Measurements from ENCODE around the gene NPC2. TPM values are rescaled to one million over a fixed set of nuclear protein-coding genes. Genes with fewer than 3 reads are reported as not detected.

Gene NPC2
- polyA plus RNA-seq, 1 experiment, result 267 TPM

DNA sequence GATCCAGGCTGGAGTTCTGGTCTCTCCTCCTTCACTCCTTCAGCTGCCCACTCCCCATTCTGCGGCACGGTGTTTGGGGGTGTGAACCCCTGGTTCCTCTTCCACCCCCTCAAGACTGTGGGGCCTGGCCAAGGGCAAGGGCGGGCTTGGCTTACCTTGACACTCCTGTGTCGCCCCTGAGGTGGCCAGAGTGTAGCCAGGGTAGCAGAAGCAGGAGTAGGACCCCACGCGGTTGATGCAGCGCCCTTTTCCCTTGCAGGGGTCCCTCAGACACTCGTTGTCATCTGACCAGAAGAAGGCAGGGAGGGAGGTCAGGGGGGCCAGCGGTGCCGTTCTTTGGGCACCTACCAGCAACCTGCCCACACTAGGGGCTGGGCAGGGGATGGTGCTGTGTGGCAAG is 28.7 kb upstream of the NPC2 start:
- DNase-seq (ENCODE audit: low read depth), result no peak
- ChIA-PET CTCF (no interaction called here), POLR2A (no interaction called here)
- Histone ChIP-seq H3K4me3 (ENCODE audit: low read depth, low read length) (no peak overlapping the region), H3K36me3 (ENCODE audit: control insufficient read depth, insufficient read depth, low read length) (peaks cover 4% of the 10 kb centered on the region), H3K27me3 (ENCODE audit: control insufficient read depth, insufficient read depth, low read length) (no peaks in the 10 kb centered on the region)
- TF ChIP-seq, protein P1, sequence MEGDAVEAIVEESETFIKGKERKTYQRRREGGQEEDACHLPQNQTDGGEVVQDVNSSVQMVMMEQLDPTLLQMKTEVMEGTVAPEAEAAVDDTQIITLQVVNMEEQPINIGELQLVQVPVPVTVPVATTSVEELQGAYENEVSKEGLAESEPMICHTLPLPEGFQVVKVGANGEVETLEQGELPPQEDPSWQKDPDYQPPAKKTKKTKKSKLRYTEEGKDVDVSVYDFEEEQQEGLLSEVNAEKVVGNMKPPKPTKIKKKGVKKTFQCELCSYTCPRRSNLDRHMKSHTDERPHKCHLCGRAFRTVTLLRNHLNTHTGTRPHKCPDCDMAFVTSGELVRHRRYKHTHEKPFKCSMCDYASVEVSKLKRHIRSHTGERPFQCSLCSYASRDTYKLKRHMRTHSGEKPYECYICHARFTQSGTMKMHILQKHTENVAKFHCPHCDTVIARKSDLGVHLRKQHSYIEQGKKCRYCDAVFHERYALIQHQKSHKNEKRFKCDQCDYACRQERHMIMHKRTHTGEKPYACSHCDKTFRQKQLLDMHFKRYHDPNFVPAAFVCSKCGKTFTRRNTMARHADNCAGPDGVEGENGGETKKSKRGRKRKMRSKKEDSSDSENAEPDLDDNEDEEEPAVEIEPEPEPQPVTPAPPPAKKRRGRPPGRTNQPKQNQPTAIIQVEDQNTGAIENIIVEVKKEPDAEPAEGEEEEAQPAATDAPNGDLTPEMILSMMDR (IDR thresholded peaks at IDR 0.05; ENCODE audit: insufficient read depth, low read depth, low read length), result no peak

DNA sequence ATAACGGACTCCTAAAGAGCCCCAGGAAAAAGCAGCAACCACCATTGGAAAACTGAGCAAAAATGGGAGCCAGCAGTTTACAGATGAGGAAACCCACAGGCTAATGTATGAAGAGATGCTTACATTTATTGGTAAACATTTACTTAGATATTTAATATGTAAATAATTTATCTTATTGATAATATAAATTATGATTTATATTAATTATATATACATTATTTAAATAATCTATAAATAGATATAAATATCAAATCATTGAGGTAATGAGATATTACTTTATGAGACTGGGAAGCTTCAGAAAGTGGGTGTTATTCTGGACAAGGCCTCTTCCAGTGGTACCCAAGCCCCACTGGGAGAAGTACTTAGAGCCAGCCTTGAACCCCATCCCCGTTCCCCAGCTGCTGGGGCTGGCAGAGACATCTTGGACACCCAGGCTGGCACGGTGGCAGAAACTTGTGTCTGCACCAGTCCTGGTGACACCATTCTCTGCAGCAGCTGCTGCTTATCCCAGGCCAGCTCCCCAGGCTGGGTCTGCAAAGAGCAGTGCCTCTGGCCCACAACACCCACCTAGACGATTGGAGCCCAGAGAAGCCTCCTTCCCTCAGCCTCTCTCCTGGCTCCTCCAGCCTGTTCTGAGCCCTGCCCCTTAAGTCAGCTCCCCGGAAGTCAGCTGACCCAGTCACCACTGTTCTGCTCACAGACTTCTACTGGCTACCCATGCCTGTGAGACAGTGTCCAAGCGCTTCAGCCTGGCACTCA is 26.4 kb upstream of the NPC2 start:
- Histone ChIP-seq H3K4me3 (ENCODE audit: low read depth, low read length) (no peak overlapping the region), H3K36me3 (ENCODE audit: control insufficient read depth, insufficient read depth, low read length) (peaks cover 7% of the 10 kb centered on the region), H3K27me3 (ENCODE audit: control insufficient read depth, insufficient read depth, low read length) (no peaks in the 10 kb centered on the region)
- DNase-seq (ENCODE audit: low read depth), result no peak
- CTCF ChIA-PET, result interaction anchor here (1.2 to 1.6 kb wide), 2 partner anchors 13 to 17 kb away, joined by 3 to 4 read pairs; no protein-coding TSS in a partner anchor
- TF ChIP-seq, protein P1 (IDR thresholded peaks at IDR 0.05; ENCODE audit: insufficient read depth, low read depth, low read length), result no peak
- POLR2A ChIA-PET, result no interaction called here

DNA sequence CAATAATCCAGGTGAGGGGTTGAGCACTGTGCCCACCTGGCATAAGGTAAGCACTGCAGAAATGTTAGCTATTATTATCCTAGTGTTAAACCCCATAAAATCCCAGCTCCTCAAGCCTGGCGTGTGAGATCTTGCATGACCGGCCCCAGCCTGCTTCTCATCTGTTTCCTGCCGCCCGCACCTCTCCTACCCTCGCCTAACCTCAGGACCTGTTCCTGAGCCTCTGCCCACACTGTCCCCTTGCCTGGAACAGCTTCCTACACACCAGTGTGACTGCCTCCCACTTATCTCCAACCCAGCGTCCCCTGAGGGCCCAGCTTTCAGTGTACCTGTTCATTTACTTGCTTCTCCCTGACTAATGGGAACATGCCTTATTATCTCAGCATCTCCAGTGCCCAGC is 25.1 kb upstream of the NPC2 start:
- DNase-seq (ENCODE audit: low read depth), result no peak
- CTCF ChIA-PET, result no interaction called here

DNA sequence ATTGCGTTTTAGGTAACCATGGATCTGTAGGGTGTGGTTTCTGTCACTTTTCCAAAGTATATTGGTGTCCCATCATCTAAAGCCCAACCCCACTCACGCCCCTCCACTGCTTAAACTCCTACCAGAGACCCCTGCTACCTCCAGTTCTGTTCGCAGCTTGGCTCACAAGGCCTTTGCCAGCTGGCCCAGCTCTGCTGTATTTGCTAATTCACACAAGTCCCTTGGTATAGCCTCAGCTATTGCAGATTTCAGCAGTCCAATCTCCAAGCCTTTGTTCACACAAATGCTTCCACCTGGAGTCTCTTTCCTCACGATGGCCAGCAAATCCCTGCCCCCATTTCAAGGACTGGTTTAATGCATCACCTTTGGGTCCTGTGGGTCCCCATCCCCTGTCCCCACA is 24.6 kb upstream of the NPC2 start:
- no peak for DNase-seq (ENCODE audit: low read depth)
- ChIA-PET CTCF (no interaction called here), POLR2A (no interaction called here)

More for the DNA sequence above, 25.1 kb upstream of the NPC2 start:
- TF ChIP-seq, protein P1 (IDR thresholded peaks at IDR 0.05; ENCODE audit: insufficient read depth, low read depth, low read length), result no peak
- H3K27me3 ChIP-seq (ENCODE audit: control insufficient read depth, insufficient read depth, low read length), result no peaks in the 10 kb centered on the region
- H3K36me3 ChIP-seq (ENCODE audit: control insufficient read depth, insufficient read depth, low read length), result peaks cover 7% of the 10 kb centered on the region
- POLR2A ChIA-PET, result no interaction called here
- no peak overlapping the region for H3K4me3 ChIP-seq (ENCODE audit: low read depth, low read length)

DNA sequence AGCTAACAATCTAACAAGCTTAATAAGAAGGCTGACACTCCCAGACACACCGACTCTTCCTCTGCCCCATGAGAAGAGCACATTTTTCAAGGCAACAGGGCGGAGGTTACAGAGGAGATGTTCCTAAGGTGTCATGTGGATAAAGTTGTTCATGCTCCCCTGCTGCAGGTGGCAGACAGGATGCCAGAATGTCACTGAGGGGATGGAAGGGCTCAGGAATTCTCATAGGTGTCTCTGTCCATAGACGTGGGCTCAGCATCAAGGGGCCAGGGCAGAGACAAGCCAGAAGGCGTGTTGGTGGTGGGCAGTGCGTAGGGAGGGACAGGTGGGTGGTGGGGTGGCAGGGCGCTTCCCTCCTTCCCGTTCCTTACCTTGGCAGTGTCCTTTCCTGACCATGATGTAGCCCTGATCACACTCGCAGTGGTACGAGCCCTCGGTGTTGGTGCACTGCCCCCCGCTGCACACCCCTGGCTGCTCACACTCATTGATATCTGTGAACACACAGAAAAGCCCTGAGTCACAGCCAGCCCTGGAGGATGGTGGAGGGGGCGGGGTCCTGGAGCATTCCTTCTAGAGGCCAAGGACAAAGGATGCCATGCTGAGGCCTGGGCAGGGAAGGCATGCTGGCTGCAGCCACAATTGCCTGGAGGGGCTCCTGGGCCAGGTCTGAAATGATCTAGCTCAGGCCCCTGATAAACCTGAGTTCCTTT is 23.5 kb upstream of the NPC2 start:
- no peak for DNase-seq (ENCODE audit: low read depth)
- ChIA-PET CTCF (interaction anchor here (0.8 to 4.4 kb wide), 3 partner anchors 15 to 96 kb away, joined by 3 to 16 read pairs (median 3); no protein-coding TSS in a partner anchor), POLR2A (no interaction called here)
- Histone ChIP-seq H3K27me3 (ENCODE audit: control insufficient read depth, insufficient read depth, low read length) (no peaks in the 10 kb centered on the region), H3K36me3 (ENCODE audit: control insufficient read depth, insufficient read depth, low read length) (peaks cover 5% of the 10 kb centered on the region), H3K4me3 (ENCODE audit: low read depth, low read length) (no peak overlapping the region)
- TF ChIP-seq, protein P1 (IDR thresholded peaks at IDR 0.05; ENCODE audit: insufficient read depth, low read depth, low read length), result no peak

More for the DNA sequence above, 24.6 kb upstream of the NPC2 start:
- TF ChIP-seq, protein P1 (IDR thresholded peaks at IDR 0.05; ENCODE audit: insufficient read depth, low read depth, low read length), result no peak
- Histone ChIP-seq H3K4me3 (ENCODE audit: low read depth, low read length) (no peak overlapping the region), H3K27me3 (ENCODE audit: control insufficient read depth, insufficient read depth, low read length) (no peaks in the 10 kb centered on the region), H3K36me3 (ENCODE audit: control insufficient read depth, insufficient read depth, low read length) (peaks cover 6% of the 10 kb centered on the region)
